Endothelial cell of umbilical vein (primary cell): ENCODE measurements around the gene FAM53B. TPM values are rescaled to one million over a fixed set of nuclear protein-coding genes. Genes with fewer than 3 reads are reported as not detected.

Experiments used
- BruUV-seq: library from RNA; stranded (reverse); fragments of 400-500 nt; replicated peaks from 2 replicates; lab custom pipeline; 2021; lab: Mats Ljungman, UMichigan
- CTCF ChIA-PET: fragments of 300-600, 350-600 bp; sonication (Branson Sonifier 250); formaldehyde crosslinking; loops from one replicate; lab custom pipeline; 2021; ENCODE audit warnings: antibody characterized with exemption, inconsistent platforms; lab: Charles Lee
- POLR2A ChIA-PET: fragments of 300-600, 350-600 bp; sonication (Branson Sonifier 250); formaldehyde crosslinking; loops from one replicate; lab custom pipeline; 2021; ENCODE audit warnings: antibody characterized with exemption, inconsistent platforms; lab: Charles Lee
- DNase-seq: peaks from one replicate; pipeline ENCODE4 v3.0.0-alpha.2; 2011; ENCODE audit warnings: low read depth, low spot score
- FAIRE-seq: peaks from 2 replicates; lab custom pipeline; 2011; peaks lifted over from hg19 to GRCh38; lab: Jason Lieb, UNC
- H2AFZ ChIP-seq: 2 replicates; pipeline ENCODE4 v1.6.0; 2012; ENCODE audit warnings: low read depth, low read length, control low read depth, inconsistent platforms
- H3K27ac ChIP-seq: 2 replicates; pipeline ENCODE4 v1.5.1; 2011; ENCODE audit warnings: low read depth, mild to moderate bottlenecking, control low read depth, low read length, moderate library complexity; ENCODE audit not compliant: insufficient read depth
- H3K27me3 ChIP-seq, 2 experiments: 2 replicates each; pipeline versions ENCODE4 v1.6.0 to v1.6.1; 2011; ENCODE audit warnings: low read length in 2 of 2, mixed read lengths in 1 of 2; ENCODE audit not compliant: control insufficient read depth in 2 of 2, insufficient read depth in 2 of 2
- H3K36me3 ChIP-seq, 2 experiments: 2 replicates in 1 of 2; 3 replicates in 1 of 2; pipeline ENCODE4 v1.5.1; 2011; ENCODE audit warnings: low read length in 2 of 2, mild to moderate bottlenecking in 1 of 2, moderate library complexity in 1 of 2; ENCODE audit not compliant: control insufficient read depth in 2 of 2, insufficient read depth in 2 of 2; ENCODE audit errors: extremely low read depth in 1 of 2
- H3K4me1 ChIP-seq: 3 replicates; pipeline ENCODE4 v1.5.1; 2011; ENCODE audit warnings: mild to moderate bottlenecking, low read length; ENCODE audit not compliant: control insufficient read depth, insufficient read depth; ENCODE audit errors: extremely low read depth
- H3K4me2 ChIP-seq: 2 replicates; pipeline ENCODE4 v1.6.1; 2011; ENCODE audit warnings: low read length, control low read depth, mixed read lengths; ENCODE audit not compliant: insufficient read depth
- H3K4me3 ChIP-seq, 3 experiments: fragments of 200-600 bp in 1 of 3; sonication (generic), shearing (Covaris generic) in 1 of 3; replicated peaks in 1 of 3; 2 replicates each; pipeline ENCODE4 v1.5.1; 2011 to 2016; ENCODE audit warnings: control low read depth in 3 of 3, low read length in 3 of 3, mild to moderate bottlenecking in 2 of 3, inconsistent platforms in 1 of 3, low read depth in 1 of 3, moderate library complexity in 1 of 3; ENCODE audit not compliant: insufficient read depth in 1 of 3
- H3K79me2 ChIP-seq: 2 replicates; pipeline ENCODE4 v1.6.0; 2012; ENCODE audit warnings: low read length, inconsistent platforms; ENCODE audit not compliant: control insufficient read depth, insufficient read depth
- H3K9ac ChIP-seq: replicated peaks from 2 replicates; pipeline ENCODE3; 2011; ENCODE audit warnings: low read length, control low read depth; ENCODE audit not compliant: insufficient read depth; ENCODE audit errors: extremely low read depth
- H3K9me1 ChIP-seq: replicated peaks from 3 replicates; pipeline ENCODE4 v1.6.0; 2011; ENCODE audit warnings: mild to moderate bottlenecking, low read length; ENCODE audit not compliant: control insufficient read depth, insufficient read depth; ENCODE audit errors: extremely low read depth
- H3K9me3 ChIP-seq: replicated peaks from 2 replicates; pipeline ENCODE4 v1.5.1; 2012; ENCODE audit warnings: low read length, inconsistent platforms; ENCODE audit not compliant: control insufficient read depth, insufficient read depth
- H4K20me1 ChIP-seq: replicated peaks from 2 replicates; pipeline ENCODE3; 2011; ENCODE audit warnings: mild to moderate bottlenecking, low read length; ENCODE audit not compliant: control insufficient read depth, insufficient read depth; ENCODE audit errors: extremely low read depth
- CTCF ChIP-seq, 2 donors: IDR thresholded peaks; 1 replicate in 1 of 2; 2 replicates in 1 of 2; pipeline ENCODE4 v1.5.1; 2011; ENCODE audit warnings: low read length in 2 of 2, mild to moderate bottlenecking in 2 of 2, moderate library complexity in 2 of 2, control low read depth in 1 of 2, inconsistent platforms in 1 of 2, low read depth in 1 of 2; ENCODE audit not compliant: insufficient read depth in 1 of 2; ENCODE audit errors: extremely low read depth in 1 of 2
- EZH2 ChIP-seq: IDR thresholded peaks from 2 replicates; pipeline ENCODE4 v1.6.1; 2012; ENCODE audit warnings: borderline replicate concordance, low read depth, mild to moderate bottlenecking, moderate library complexity, low read length, inconsistent platforms; ENCODE audit not compliant: severe bottlenecking
- FOS ChIP-seq: IDR thresholded peaks from 2 replicates; pipeline ENCODE4 v1.6.1; 2011; ENCODE audit warnings: mild to moderate bottlenecking, low read length, moderate library complexity, borderline replicate concordance; ENCODE audit not compliant: insufficient read depth
- GATA2 ChIP-seq: IDR thresholded peaks from 2 replicates; pipeline ENCODE4 v1.7.0; 2011; ENCODE audit warnings: low read depth, mild to moderate bottlenecking, moderate library complexity, mixed read lengths, low read length; ENCODE audit not compliant: insufficient read length, insufficient read depth
- JUN ChIP-seq: IDR thresholded peaks from 2 replicates; pipeline ENCODE4 v1.6.1; 2011; ENCODE audit warnings: borderline replicate concordance, low read depth; ENCODE audit not compliant: insufficient read length, insufficient read depth
- MAX ChIP-seq: IDR thresholded peaks from 2 replicates; pipeline ENCODE4 v1.6.1; 2011; ENCODE audit not compliant: insufficient read depth, insufficient read length
- MYC ChIP-seq: IDR thresholded peaks from one replicate; pipeline ENCODE4 v1.6.1; 2011; ENCODE audit warnings: mild to moderate bottlenecking, low read depth, low read length
- POLR2A ChIP-seq: IDR thresholded peaks from 2 replicates; pipeline ENCODE4 v1.6.1; 2012; ENCODE audit warnings: low read depth, mild to moderate bottlenecking, control low read depth, low read length
- POLR2AphosphoS5 ChIP-seq: IDR thresholded peaks from 2 replicates; pipeline ENCODE4 v1.6.1; 2012; ENCODE audit warnings: low read depth, mild to moderate bottlenecking, control low read depth, low read length, moderate library complexity; ENCODE audit not compliant: insufficient read depth
- dilution Hi-C: fragments of 300-500 bp; cut with MboI; formaldehyde crosslinking; loops from one replicate; pipeline ENCODE4 v1.15.0; 2019; ENCODE audit warnings: low sequenced_read_pairs; ENCODE audit not compliant: extremely low pct_ligation_motif_present
- intact Hi-C: fragments of 100-400 bp; cut with micrococcal nuclease; formaldehyde crosslinking; loops from one replicate; pipeline ENCODE4 v1.10.0; 2022
- polyA plus RNA-seq, 4 experiments: library from polyadenylated mRNA; depleted of rRNA in 3 of 4; stranded (reverse) in 3 of 4; unstranded in 1 of 4; fragments of >200 nt; gene quantifications; 2 replicates each; pipeline versions ENCODE4 v1.2.1 to v1.2.3, GENCODE V29; 2011 to 2012; ENCODE audit warnings: missing spikeins in 1 of 4
- total RNA-seq: library from RNA; stranded (reverse); gene quantifications from 2 replicates; pipeline ENCODE4 v1.2.3, GENCODE V29; 2021

Gene FAM53B
- total and polyA plus RNA-seq, 2 donors (not counting 3 experiments of a cell fraction or from before 2014, with no cell fraction given), result 8.5 to 21.1 TPM

DNA sequence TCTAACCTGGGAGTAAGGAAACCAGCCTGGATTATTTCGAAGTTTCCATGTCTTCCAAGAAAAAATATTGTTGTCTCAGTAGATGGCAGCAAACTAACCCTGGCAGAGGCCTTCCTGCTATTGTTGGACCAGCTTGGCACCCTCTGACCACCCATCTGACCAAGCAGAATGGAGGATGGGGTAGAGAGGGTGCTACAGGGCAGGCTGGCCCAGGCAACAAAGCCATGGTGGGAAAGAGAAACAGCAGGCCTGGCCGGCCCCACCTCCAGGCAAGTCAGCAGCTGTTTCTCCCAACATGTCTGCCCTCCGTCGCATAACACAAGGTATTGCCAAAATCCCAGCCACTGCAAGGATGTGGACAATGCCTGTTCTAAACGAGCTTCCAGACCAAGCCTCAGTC lies 95.0 kb downstream of the FAM53B start:
- no peaks in the 10 kb centered on the region for H3K9me1 ChIP-seq
- no peak for FAIRE-seq
- dilution Hi-C loops, result no loop called here
- ChIA-PET CTCF (interaction anchor here (0.9 to 4.4 kb wide), 12 partner anchors 10 to 260 kb away, joined by 3 to 50 read pairs (median 4); no protein-coding TSS in a partner anchor), POLR2A (interaction anchor here (1.6 kb wide), 1 partner anchor 64 kb away, joined by 3 read pairs; no protein-coding TSS in a partner anchor)
- H3K79me2 ChIP-seq, result peaks cover 5% of the 10 kb centered on the region
- no peaks in the 10 kb centered on the region for H4K20me1 ChIP-seq
- H3K4me2 ChIP-seq, result no peak overlapping the region
- H3K36me3 ChIP-seq, result no peaks in the 10 kb centered on the region
- no peak overlapping the region for H3K9ac ChIP-seq
- H2AFZ ChIP-seq, result no peak overlapping the region
- no peaks in the 10 kb centered on the region for H3K27me3 ChIP-seq
- BruUV-seq, result no TSS peak
- TF ChIP-seq POLR2A (no peak), CTCF (IDR thresholded peaks at IDR 0.05; ENCODE audit: extremely low read depth in 1 of 2, insufficient read depth in 1 of 2, low read depth in 1 of 2, low read length in 2 of 2) (no peak), MYC (no peak), FOS (no peak), MAX (no peak), POLR2AphosphoS5 (no peak), EZH2 (no peak), JUN (no peak), GATA2 (no peak)
- no peak overlapping the region for H3K27ac ChIP-seq
- DNase-seq, result no peak
- H3K4me1 ChIP-seq, result peaks cover 35% of the 10 kb centered on the region
- intact Hi-C loops, result loop anchor here (1.0 to 10.0 kb wide), 3 partner anchors 37 to 156 kb away; partner anchors contain the start of gene ABRAXAS2
- H3K9me3 ChIP-seq, result no peaks in the 10 kb centered on the region
- H3K4me3 ChIP-seq, result no peak overlapping the region
